ENCODE measurements around the gene NUDT6.

Gene NUDT6, protein sequence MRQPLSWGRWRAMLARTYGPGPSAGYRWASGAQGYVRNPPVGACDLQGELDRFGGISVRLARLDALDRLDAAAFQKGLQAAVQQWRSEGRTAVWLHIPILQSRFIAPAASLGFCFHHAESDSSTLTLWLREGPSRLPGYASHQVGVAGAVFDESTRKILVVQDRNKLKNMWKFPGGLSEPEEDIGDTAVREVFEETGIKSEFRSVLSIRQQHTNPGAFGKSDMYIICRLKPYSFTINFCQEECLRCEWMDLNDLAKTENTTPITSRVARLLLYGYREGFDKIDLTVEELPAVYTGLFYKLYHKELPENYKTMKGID

DNA sequence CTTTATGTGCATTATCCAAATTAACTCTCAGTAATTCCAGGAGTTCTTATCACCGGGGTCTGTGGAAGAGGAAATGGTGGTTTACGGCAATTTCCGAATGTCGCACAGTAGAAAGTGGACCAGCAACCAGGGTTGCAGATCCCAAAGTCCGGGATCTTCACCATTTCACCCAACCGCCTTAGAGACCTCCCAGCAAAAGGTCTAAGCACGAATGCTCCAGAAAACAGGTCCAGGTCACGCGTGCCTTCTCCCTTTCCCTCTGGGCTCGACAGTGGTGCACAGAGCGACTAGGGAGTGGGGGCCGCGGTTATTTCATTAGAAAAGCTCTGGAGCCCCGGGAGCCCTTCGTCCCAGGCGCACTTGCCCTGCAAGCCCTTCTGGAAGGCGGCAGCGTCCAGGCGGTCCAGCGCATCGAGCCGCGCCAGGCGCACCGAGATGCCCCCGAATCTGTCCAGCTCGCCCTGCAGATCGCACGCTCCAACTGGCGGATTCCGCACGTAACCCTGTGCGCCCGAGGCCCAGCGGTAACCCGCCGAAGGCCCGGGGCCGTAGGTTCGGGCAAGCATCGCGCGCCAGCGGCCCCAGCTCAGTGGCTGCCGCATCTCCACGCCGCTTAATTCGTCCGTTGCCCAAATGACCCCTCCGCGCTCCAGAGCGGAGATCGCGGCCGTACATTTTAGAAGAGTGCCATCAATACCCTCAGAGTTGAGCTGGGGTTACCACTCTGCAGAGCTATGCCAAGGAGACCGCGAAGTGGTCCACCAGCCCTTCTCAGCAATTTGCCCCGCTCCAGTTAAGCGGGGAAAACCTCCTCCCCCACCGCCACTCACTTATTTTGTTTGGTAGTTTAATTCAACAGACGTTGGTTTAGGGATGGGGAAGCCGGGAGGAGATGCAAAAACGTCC, at the start of gene NUDT6:
TSS of gene NUDT6 (minus strand) at position 627 of the 906 bp plus-strand sequence. CDS start at position 602, 25 bp downstream.
- peak; percentile 40 for DNase-seq

DNA sequence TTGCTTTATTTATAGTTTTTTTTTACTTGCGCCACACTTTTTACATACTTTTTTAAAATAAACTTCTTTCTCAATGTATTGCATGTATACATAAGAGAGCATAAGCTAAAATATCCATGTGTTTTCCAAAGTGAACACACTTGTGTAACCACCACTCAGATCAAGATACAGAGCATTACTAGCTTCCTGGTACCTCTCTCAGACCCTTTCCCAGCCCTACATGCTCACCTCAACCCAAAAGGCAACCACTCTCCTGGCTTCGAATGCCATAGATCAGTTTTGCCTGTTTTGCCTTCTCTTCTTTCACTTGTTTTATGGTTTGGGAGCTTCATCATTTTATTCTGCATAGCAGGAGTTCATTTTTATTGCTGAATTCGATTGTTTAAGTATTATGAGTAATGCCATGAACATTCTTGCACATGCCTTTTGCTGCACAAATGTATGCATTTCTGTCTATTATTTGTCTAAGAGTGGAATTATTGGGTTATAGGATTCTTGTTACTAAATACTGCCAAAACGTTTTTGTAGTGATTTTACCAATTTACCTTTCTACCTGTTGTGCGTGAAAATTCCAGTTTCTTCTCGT, 45.9 kb upstream of the NUDT6 start:
- no peak for DNase-seq

DNA sequence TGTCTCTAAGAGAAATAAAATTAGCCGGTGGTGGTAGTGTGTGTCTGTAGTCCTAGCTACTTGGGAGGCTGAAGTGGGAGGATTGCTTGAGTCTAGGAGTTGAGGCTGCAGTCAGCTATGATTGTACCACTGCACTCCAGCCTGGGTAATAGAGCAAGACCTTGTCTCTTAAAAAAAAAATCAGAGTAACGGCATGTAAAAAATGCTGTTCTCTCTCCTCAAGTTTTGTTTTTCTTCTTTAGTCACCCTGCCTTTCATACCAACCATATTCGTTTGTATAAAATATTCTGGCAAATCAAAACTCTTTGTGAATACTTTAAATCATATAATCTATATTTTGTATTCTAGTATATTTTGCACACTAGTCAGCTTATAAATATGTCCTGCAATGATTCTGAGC, 44.8 kb upstream of the NUDT6 start:
- DNase-seq, result no peak

DNA sequence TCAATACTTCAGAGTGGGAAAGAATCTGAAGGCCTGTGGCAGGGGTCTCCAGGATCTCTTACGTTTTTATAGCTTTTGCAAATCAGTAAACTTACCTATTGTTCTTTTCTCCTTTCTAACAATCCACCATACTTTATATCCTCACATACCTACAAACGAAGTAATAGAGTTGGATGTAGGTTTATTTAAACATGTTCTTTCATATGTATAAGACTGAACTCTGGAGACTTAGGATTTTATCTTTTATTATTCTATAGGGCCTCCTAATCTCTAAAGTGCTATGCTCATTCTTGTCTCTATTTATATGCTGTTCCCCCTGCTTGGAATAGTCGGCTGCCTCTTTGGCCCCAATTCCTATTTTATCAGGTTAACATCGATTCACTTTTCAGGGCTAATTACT, 43.8 kb upstream of the NUDT6 start:
- no peak for DNase-seq

DNA sequence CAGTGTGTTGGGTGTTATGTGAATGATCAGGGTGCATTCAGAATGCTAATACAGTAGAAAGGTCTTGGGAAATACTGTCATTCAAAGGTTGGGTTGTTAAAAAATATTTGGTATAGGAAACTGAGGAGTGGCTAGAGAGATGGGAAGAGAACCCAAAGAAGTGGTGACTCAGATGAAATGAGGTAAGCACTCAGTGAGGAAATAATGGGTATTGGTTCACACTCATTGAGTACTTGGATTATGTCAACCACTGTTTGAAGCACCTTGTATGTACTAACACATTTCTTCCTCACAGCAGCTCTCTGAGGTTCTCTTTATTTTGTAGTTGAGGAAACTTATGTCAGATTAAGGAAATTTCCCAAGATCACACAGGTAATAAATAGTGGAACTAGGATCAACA, 40.8 kb upstream of the NUDT6 start:
- DNase-seq, result no peak

DNA sequence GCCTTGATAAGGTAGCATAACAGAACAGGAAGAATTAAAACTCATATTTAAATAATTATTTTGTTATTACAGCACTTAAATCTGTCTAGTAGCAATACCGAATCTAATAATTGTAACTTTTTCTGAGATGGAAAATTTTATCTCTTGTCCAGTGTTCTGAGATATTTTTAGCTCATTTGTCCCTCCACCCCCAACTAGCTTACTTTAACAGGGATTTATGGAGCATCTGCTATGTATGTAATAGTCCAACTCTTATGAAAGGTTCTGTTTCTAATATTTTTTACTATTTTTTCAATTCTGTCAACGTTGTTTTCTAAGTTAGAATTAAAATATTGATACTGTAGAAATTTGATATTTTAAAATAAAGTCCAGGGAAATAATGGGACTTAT, 38.2 kb upstream of the NUDT6 start:
- DNase-seq, result no peak

DNA sequence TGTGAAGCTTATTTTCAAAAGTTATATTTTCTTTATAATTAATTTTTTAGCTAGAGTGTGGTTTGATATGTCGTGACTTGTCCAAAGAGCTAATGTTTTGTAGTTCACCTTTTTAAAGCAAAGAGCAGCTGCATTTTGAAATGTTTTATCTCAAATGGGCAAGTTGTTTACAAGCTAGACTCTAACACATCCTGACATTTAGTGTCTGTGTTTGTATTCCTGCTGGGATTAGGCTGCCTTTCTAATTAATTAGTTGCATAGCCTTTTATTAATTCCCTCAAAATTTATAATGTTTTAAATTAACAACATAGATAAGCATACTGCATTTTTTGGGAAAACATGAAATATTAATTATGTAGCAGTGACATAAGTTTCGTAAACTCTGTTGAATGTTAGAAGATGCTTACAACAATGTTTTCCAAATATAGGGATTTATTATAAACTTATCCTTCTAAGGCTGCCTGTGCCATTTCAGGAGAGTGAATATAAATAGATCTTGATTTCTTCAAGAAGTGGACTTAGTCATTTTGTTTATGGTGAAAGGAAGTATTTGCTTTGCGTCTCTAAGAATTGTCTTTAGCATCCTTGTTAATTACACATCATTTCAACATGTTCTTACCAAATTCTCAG, 37.7 kb upstream of the NUDT6 start:
- DNase-seq, result no peak

DNA sequence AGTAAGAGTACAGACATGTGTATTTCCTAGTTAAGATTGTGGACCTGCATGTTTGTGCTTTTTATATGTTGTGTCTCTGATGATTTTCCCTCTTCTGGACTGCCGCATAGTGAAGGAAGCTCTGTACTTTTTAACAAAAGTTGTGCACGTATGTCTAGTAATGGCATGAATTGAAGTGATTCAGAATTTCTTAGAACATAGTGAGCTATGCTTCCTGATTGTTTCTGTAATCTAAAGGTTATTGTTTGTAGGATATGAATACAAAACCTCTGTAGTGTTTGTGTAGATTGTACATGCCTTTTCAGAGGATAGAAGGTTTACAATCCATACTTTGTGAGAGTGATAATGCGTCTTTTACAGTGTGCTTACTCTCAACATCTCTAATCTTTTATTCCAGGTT, 37.0 kb upstream of the NUDT6 start:
- DNase-seq, result no peak

DNA sequence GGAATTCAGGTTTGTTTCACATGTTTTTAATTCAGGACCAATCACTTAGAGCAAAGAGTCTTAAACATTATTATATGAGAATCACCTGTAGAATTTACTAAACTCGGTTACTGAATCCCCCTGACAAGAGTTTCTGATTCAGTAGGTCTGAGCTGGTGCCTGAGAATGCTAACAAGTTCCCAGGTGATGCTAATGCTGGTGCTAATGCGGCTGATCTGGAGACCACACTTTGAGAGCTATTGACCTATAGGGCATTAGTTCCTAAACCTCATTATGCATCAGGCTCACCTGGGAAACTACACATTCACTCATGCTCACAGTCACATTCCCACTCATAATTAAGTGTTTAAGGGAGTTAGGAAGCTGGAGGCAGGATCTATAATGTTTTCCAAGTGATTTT, 36.1 kb upstream of the NUDT6 start:
- DNase-seq, result no peak

DNA sequence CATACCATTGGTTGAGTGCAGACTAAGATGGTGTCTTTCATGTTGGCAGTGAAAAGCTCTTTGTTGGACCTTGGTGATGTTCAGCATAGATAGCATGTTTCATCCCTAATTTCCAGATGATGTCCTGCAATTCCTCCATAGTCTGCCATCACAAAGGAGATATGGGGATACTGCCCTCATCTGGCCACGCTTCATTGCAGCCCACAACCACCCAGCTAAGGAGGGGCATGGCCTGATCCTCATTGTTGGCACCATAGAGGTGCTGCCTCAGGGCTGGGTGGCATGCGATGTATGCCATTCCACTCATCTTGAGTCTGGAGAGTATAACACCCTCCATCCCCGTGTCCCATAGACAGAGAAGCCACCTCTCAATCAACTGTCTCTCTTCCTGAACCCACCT, 31.5 kb upstream of the NUDT6 start:
- no peak for DNase-seq

DNA sequence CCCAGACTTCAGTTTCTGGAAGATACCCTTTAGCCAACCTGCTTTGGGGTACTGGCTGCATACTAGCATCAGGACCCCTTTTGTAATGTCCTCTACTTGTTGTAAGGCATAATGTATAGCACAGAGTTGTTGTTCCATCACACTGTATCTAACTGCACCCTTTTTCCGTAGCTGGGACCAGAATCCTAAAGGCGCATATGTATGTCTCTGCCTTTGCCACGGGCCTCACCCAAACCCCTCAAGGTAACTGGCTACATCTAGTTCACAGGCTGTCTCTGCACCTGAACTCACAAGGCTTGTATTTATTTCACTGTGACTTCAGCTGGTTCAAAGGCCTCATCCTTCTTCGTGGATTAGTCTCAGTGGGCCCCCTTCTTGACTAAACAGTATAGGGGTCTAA, 29.6 kb upstream of the NUDT6 start:
- DNase-seq, result no peak

DNA sequence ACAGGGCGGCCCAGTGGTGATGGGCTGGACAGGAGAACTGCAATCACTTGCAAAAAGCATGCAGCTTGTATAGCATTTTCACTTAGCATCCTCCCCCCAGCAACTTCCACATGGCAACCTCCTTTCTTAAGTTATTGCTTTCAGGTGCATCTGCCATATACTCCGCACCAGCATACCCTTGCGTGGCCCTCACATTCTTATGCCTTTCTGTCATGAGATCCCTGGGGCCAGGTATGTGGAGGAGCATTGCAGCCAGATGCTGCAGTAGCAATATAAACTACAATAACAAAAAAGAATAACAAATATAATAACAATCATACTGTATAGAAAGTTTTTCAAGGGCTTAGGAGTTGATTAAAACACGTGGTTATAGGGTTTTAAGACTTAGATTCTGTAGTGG, 26.3 kb upstream of the NUDT6 start:
- no peak for DNase-seq

DNA sequence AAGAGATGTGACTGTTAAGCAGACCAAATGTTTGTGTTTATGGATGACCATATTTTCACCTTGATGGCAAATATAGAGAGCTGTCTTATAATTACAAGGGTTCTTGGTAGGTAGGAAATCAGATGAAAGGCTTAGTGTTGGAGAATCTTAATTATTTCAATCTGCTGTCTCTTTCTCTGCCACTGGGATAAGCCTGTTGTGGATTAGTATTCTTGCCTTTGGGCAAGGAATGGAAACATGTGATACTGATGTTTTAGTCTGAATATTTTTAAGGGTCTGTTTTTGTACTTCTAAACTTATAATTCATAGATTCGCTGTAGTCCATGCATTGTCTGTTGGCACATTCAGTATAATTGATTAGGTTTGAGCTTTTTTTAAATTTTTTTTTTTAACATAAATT, 23.7 kb upstream of the NUDT6 start:
- no peak for DNase-seq

DNA sequence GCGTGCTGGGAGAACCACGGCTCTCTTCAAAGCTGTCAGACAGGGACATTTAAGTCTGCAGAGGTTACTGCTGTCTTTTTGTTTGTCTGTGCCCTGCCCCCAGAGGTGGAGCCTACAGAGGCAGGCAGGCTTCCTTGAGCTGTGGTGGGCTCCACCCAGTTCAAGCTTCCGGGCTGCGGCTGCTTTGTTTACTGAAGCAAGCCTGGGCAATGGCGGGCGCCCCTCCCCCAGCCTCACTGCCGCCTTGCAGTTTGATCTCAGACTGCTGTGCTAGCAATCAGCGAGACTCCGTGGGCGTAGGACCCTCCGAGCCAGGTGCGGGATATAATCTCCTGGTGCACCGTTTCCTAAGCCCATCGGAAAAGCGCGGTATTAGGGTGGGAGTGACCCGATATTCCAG, 22.7 kb upstream of the NUDT6 start:
- DNase-seq, result peak; percentile 64

DNA sequence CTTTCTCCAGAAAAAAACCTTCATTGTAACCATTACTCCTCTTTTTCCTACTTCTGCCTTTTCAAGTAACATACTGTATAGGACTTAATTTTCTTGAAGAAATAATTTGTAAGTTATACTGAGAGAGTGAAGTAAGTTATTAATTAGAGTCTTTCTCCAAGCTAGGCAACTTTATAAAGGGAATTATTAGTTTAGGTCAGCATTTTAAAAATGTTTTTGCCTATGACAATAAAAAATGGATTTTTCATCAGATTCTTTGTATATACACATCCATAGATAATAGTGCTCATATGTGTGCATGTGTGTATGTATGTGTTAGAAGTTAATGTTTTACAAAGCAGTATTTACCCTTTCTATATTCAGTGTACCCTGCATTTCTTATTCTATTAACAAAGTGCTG, 10.4 kb upstream of the NUDT6 start:
- DNase-seq, result no peak

DNA sequence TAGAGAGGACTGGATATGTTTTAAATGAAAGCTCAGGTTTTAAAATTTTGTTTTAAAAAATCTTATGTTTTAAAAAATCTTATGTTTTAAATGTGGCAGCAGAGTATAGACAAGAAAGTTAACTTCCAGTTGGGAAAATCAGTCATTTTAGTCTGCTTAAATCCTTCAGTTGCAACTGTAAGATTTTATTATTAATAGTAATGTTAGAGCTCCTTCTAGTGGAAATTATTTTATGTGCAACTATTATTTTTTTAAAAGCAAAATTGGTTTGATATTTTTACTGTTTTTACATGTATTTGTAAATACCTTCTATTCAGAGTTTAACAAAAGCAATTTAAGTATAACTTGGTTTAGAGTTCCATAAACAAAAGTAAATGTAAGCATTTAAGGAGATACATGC, 8.5 kb upstream of the NUDT6 start:
- peak; percentile 24 for DNase-seq

DNA sequence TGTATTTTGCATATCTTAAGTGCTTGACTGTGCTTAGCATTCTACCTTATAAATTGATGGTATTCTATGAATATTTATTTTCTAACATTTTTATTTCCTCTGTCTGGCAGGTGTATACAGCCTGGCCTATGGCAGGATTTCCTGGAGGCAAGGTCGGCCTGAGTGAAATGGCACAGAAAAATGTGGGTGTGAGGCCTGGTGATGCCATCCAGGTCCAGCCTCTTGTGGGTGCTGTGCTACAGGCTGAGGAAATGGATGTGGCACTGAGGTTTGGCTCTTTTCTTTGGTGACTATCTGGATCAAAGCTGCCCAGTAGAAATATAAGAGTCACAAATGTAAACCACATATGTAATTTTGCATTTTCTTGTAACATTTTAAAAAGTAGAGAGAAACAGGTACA, 6.5 kb upstream of the NUDT6 start:
- no peak for DNase-seq

DNA sequence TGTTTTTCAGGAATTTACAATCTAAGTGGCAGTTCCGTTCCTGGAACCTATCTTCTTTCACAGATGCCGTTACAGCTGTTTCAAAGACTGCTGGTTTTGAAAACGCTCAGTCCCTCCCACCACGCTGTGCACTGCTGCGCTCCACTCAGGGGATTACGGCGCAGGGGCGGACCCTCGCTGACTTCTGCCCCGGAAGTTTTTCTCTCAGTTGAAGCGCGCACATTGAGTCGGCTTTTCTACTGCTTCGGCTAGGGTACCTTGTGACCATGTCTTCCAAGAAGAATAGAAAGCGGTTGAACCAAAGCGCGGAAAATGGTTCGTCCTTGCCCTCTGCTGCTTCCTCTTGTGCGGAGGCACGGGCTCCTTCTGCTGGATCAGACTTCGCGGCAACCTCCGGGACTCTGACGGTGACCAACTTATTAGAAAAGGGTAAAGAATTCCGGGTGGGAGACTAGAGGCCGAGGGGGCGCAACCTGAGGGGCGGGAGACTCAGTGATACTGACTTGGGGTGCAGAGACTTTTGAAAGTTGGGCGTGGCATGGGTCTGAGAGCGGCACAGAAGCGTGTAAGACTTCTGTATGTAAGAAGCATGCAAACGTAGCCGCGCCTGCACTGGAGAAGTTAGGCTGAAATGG, 597 bp upstream of the NUDT6 start:
- peak; percentile 90 for DNase-seq

DNA sequence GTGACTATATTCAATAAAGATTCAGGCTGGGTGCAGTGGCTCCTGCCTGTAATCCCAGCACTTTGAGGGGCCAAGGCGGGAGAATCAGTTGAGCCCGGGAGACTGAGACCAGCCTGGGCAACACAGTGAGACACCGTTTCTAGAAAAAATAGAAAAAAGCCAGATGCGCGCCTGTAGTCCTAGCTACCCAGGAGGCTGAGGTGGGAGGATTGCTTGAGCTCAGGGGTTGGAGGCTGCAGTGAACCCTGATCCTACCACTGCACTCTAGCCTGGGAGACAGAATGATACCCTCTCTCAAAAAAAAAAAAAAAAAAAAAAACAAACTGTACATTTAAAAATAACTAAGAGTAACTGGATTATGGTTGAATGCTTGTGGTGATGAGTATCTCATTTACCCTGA, 1.1 kb downstream of the NUDT6 start:
- DNase-seq, result no peak

DNA sequence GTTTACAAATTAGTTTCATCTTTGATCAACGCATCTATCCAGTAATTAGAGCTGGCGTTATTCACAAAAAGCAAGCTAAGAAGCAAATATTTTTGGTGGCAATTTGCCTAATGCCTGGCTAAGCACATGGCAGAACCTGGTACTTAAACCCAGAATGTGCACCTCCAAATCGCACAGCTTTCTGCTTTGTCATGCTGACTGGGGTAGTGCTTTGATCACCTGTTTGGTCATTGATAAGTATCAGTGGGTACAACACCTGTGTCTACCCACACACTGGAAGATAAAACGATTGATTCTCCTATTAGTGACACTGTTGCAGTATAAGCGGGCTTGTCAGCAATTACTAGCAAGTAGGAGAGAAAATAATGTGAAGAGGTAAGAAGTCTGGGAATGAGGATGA, 1.9 kb downstream of the NUDT6 start:
- DNase-seq, result no peak

DNA sequence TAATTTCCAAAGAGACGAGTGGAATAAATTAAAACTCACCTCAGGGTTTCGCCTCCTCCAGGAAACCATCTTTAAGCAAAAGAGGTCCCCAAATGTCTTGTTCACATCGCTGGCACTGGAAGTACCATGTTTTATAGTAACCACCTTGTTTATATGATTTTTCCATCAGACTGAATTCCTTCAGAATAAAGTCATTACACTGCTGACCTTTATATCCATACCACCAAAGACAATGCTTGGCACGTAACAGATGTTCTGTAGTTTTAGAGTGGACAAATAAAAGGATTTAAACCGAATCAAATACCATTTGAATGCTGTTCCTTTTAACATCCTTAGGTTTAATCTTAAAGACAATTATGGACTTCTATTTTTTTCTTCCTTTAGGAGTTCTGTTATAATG, 4.7 kb downstream of the NUDT6 start:
- no peak for DNase-seq

DNA sequence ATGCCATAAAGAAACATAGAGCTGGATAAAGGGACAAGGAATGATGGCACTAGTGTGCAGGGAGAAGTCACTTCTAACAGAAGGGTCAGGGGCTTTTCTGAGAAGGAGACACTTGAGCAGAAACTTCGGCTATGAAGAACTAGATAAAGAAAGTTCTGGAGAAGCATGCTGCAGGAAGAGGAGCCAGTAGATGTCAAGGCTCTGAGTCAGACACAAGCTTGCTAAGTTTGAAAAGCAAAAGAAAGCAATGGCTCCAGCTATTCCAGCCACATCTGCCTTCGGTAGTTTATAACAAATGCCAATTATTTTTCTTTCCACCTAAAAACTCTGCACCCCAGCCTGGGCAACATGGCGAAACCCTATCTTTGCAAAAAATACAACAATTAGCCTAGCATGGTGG, 7.5 kb downstream of the NUDT6 start:
- DNase-seq, result no peak

DNA sequence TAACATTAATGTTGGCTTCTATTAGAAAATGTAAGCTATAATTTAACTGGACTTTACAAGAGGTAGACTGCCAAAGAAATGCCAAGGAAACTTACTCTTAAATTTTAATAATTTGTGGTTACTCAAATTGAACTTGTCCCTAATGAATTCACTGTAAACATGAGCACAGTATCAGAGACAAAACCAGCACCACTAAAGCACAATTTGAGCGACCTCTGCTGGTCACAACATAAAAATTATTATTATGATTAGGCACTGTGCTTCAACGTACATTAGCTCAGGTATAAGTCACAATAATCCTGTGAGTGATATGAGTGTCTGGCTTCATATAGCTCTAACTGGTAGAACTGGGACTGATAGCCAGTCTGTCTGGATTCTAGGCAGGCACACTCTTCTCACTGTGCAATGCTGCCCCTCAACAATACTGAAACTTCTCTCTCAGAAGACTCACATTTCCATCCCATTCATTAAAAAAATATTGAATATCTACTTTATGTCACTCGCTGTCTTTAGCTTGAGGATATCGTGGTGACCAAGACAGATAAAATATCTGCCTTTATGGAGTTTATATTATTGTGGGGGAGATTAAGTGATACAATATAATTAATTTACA, 8.0 kb downstream of the NUDT6 start:
- DNase-seq, result peak; percentile 68
